ENCODE measurements around the gene LRRFIP1. TPM values are rescaled to one million over a fixed set of nuclear protein-coding genes. Genes with fewer than 3 reads are reported as not detected.

The LRRFIP1 gene
- total RNA-seq, 1 donor = 64.3 TPM

DNA sequence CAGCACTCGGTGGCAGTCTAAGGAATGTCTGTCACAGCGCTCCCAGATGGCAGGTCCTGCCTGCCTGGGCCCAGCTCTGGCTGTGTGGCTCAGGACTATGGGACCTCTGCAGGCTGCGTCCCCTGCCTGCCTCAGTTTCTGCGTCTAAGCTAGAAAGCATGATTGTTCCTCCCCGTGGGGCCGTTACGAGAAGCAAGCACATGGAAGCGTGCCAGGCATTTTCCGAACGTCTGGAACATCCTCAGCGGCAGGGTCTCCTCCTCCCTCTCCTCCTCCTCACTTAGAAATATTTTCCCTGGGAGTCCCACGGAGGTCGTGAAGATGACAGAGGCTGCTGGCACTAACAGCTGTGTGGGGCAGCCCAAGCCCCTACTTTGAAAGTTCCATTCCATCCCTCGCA, 43.3 kb downstream of the LRRFIP1 start:
- TF ChIP-seq, protein P1, sequence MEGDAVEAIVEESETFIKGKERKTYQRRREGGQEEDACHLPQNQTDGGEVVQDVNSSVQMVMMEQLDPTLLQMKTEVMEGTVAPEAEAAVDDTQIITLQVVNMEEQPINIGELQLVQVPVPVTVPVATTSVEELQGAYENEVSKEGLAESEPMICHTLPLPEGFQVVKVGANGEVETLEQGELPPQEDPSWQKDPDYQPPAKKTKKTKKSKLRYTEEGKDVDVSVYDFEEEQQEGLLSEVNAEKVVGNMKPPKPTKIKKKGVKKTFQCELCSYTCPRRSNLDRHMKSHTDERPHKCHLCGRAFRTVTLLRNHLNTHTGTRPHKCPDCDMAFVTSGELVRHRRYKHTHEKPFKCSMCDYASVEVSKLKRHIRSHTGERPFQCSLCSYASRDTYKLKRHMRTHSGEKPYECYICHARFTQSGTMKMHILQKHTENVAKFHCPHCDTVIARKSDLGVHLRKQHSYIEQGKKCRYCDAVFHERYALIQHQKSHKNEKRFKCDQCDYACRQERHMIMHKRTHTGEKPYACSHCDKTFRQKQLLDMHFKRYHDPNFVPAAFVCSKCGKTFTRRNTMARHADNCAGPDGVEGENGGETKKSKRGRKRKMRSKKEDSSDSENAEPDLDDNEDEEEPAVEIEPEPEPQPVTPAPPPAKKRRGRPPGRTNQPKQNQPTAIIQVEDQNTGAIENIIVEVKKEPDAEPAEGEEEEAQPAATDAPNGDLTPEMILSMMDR (IDR thresholded peaks at IDR 0.05; ENCODE audit: insufficient read depth, low read depth, low read length) = no peak
- H3K4me3 ChIP-seq (ENCODE audit: low read depth, low read length) = no peak overlapping the region
- DNase-seq (ENCODE audit: low read depth) = no peak

DNA sequence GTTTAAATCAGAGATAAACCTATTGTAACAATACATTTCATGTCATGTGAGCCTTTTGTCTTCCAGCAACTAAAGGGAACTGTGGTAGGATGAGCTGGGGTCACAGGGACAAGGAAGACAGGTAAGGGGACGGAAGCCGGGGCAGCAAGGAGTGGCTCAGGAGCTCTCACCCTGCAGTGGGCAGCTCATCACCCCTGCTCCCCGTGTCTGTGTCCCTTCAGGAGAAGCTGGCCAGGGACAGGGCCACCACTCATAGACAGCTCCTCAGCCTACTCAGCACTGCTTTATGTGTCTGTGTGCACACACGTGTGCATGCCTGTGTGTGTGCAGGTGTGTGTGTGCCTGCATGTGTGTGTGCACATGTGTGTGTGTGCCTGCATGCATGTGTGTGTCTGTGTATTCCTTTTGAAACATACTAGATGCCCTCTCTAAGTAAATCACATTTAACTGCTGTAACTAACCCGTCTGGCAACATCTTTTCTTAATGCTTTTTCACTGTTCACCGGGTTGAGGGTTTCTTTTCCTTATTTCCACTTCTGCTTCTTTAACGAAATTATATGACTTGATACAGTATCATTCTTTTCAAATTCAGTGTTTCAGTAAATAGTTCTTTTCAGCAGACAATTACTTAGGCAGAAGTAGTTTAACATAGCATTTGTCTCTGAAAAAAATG, 44.2 kb downstream of the LRRFIP1 start:
- DNase-seq (ENCODE audit: low read depth) = no peak

DNA sequence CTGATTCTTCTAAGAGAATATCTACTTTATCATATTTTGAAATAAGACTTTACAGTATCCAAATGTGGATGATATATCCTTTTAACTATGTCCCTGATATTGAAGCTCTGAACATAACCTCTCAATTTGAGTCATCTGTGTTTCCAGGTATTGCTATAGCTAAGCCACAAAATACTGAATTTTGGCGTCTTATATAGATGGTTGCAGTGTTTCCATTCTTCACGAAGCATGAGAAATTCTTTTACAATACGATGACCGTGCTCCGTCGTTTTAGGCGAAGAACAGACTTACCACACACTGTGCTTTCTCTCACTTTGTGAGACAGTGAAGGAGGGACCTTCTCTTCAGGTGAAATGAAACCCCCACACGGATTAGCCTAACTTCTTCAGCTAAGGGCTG, 45.3 kb downstream of the LRRFIP1 start:
- DNase-seq (ENCODE audit: low read depth) = no peak
- H3K4me3 ChIP-seq (ENCODE audit: low read depth, low read length) = no peak overlapping the region
- TF ChIP-seq, protein P1 (IDR thresholded peaks at IDR 0.05; ENCODE audit: insufficient read depth, low read depth, low read length) = no peak

More for the DNA sequence above, 44.2 kb downstream of the LRRFIP1 start:
- H3K4me3 ChIP-seq (ENCODE audit: low read depth, low read length) = no peak overlapping the region
- TF ChIP-seq, protein P1 (IDR thresholded peaks at IDR 0.05; ENCODE audit: insufficient read depth, low read depth, low read length) = no peak

DNA sequence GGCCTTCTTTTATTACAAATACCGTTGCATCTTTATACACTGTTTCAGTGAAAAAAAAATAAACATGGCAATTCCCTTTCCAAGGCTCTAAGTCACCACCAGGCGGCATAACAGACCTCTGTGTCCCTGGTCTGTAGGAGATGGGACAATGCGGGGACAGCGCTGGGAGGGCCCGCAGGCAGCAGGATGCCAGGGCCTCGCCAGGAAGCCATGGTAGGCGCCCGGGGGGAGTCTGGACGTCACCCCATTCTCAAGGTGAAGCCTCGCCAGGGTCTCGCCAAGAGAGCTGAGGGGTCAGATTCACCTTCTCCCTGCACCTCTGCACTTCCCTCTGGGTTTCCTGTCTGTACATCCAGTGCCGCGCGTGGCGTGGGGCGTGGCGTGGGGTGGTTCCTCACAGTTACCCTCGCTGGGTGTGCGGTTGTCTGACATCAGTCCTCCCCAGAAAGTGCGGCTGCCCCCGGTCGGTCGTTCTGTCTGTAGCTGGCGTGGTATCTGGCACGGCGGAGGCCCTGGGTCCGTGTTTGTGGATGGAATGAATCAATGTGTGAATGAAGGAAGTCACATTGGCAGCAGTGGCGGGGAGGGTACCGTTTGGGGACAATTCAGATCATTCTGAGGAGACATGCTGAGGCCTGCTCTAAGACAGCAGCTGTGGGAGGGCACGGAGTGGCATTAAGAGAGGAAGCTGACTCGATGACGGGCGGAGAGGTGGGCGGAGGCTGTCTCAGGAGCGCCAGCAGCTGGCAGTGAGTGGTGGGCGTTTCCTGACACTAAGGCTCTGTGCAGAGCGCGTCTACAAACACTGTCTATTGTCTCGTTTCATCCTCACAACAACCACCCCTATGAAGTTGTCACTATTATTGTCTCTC, 46.0 kb downstream of the LRRFIP1 start:
- H3K4me3 ChIP-seq (ENCODE audit: low read depth, low read length) = peak overlapping the region; percentile 31
- peak; percentile 73 for DNase-seq (ENCODE audit: low read depth)
- TF ChIP-seq, protein P1 (IDR thresholded peaks at IDR 0.05; ENCODE audit: insufficient read depth, low read depth, low read length) = peak; percentile 81

DNA sequence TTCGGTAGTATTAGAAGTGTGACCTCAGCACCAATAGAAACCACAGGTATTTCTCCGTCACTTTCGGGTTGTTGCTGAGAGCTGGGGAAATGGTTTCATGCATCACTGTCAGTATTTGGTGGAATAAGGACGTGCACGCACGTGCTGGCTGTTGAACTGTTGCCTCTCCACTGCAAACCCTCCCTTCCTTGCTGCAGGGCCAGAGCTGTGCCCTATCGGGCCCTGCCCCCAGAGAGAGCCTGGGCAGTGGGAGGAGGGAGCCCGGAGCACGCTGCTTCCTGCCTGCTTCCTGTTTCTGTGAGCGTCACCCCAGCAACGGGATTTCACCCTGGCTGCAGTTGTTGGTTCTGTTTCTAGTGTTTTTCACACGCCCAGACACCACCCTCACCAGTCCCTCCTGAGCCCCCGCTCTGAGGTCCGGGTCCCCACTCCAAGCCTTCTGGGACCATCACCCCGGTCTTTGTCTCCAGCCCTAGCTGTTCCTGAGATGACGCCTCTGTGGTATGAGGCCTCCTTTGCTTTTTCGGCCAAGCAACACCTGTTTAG, 47.4 kb downstream of the LRRFIP1 start:
- TF ChIP-seq, protein P1 (IDR thresholded peaks at IDR 0.05; ENCODE audit: insufficient read depth, low read depth, low read length) = no peak
- H3K4me3 ChIP-seq (ENCODE audit: low read depth, low read length) = no peak overlapping the region
- peak; percentile 81 for DNase-seq (ENCODE audit: low read depth)

DNA sequence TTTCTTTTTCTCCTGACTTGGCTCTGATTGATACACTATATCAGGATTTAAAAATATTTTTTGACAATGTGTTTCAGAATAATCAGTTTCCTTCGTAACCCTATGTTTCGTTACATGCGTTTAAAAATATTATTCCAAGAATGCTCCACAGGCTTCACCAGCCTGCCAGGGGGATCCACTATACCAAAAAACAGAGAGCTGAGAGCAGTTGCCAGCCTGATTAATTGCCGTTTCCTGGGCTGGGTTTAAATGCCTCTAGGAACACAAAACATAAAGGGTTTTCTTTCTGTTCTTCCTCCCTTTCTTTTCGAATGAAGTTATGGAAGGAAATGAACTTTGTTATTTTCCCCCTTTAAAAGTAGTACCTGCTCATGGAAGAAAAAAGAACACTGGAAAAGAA, 47.9 kb downstream of the LRRFIP1 start:
- DNase-seq (ENCODE audit: low read depth) = no peak
- TF ChIP-seq, protein P1 (IDR thresholded peaks at IDR 0.05; ENCODE audit: insufficient read depth, low read depth, low read length) = no peak
- H3K4me3 ChIP-seq (ENCODE audit: low read depth, low read length) = no peak overlapping the region
